HEK293T (cell line): ENCODE measurements around the gene APOL2.
"Not testable (repeated sequence)": the region's sequence is repeated elsewhere in the genome, so short reads cannot be mapped to it uniquely, and the experiment has no call there.

Experiments
- CTCF ChIA-PET: fragments of 350-600 bp; formaldehyde crosslinking; extraction: SDS; loops from one replicate; lab custom pipeline; 2021; ENCODE audit warnings: antibody characterized with exemption, inconsistent platforms; lab: Yijun Ruan, JAX
- POLR2A ChIA-PET: fragments of 350-600 bp; formaldehyde crosslinking; extraction: SDS; loops from one replicate; lab custom pipeline; 2020; ENCODE audit warnings: antibody characterized with exemption, inconsistent platforms; lab: Yijun Ruan, JAX
- DNase-seq: peaks from one replicate; pipeline ENCODE4 v3.0.0; 2012; ENCODE audit warnings: mixed read lengths; ENCODE audit errors: extremely low spot score
- ARNT ChIP-seq: fragments of 450-650 bp; IDR thresholded peaks from 2 replicates; pipeline ENCODE4 v1.6.1; 2017; ENCODE audit warnings: mild to moderate bottlenecking
- BHLHE40 ChIP-seq: fragments of 450-650 bp; IDR thresholded peaks from 2 replicates; pipeline ENCODE4 v1.6.1; 2016; ENCODE audit warnings: mild to moderate bottlenecking, moderate library complexity, borderline replicate concordance
- CTBP1 ChIP-seq: fragments of 450-650 bp; IDR thresholded peaks from 2 replicates; pipeline ENCODE4 v1.6.1; 2016; ENCODE audit warnings: borderline replicate concordance
- ELF4 ChIP-seq: fragments of 450-650 bp; IDR thresholded peaks from 2 replicates; pipeline ENCODE4 v1.6.1; 2017; ENCODE audit warnings: antibody characterized with exemption
- FOXA1 ChIP-seq: fragments of 450-650 bp; IDR thresholded peaks from 2 replicates; pipeline ENCODE4 v1.6.1; 2016; ENCODE audit warnings: mild to moderate bottlenecking
- FOXK2 ChIP-seq: fragments of 450-650 bp; IDR thresholded peaks from 2 replicates; pipeline ENCODE4 v1.6.1; 2016; ENCODE audit warnings: mild to moderate bottlenecking
- FOXM1 ChIP-seq: fragments of 450-650 bp; IDR thresholded peaks from 2 replicates; pipeline ENCODE4 v1.6.1; 2017; ENCODE audit warnings: mild to moderate bottlenecking, borderline replicate concordance
- HDGF ChIP-seq: fragments of 450-650 bp; IDR thresholded peaks from 2 replicates; pipeline ENCODE4 v1.6.1; 2017; ENCODE audit warnings: antibody characterized with exemption, borderline replicate concordance
- L3MBTL2 ChIP-seq: fragments of 450-650 bp; conservative IDR thresholded peaks from 2 replicates; pipeline ENCODE4 v1.6.1; 2016; ENCODE audit warnings: mild to moderate bottlenecking
- LEF1 ChIP-seq: fragments of 450-650 bp; IDR thresholded peaks from 2 replicates; pipeline ENCODE4 v1.6.1; 2017; ENCODE audit warnings: mild to moderate bottlenecking, borderline replicate concordance
- NFRKB ChIP-seq: fragments of 450-650 bp; IDR thresholded peaks from 2 replicates; pipeline ENCODE4 v1.6.1; 2016; ENCODE audit warnings: mild to moderate bottlenecking, moderate library complexity
- PKNOX1 ChIP-seq: fragments of 450-650 bp; IDR thresholded peaks from 2 replicates; pipeline ENCODE4 v1.6.1; 2016
- SP1 ChIP-seq: fragments of 450-650 bp; IDR thresholded peaks from 2 replicates; pipeline ENCODE4 v1.6.1; 2017
- SUZ12 ChIP-seq: fragments of 450-650 bp; IDR thresholded peaks from 2 replicates; pipeline ENCODE4 v1.6.1; 2016; ENCODE audit warnings: mild to moderate bottlenecking
- TARDBP ChIP-seq: fragments of 450-650 bp; IDR thresholded peaks from 2 replicates; pipeline ENCODE4 v1.6.1; 2016
- ZNF384 ChIP-seq: fragments of 450-650 bp; IDR thresholded peaks from 2 replicates; pipeline ENCODE4 v1.6.1; 2016

APOL2 gene

GRCh38 chr22:36259615-36260300, 20.4 kb upstream of the APOL2 start:
- POLR2A ChIA-PET: interaction anchor here (2.0 kb wide), 1 partner anchor 20 kb away, joined by 12 read pairs; the partner anchor contains the start of gene APOL2
- CTCF ChIA-PET: interaction anchor here (1.3 kb wide), 1 partner anchor 79 kb away, joined by 3 read pairs; no protein-coding TSS in a partner anchor
- no peak for DNase-seq
- TF ChIP-seq LEF1 (no peak), SUZ12 (no peak), PKNOX1 (no peak), BHLHE40 (no peak), L3MBTL2 (no peak), ELF4 (no peak), TARDBP (no peak), FOXM1 (no peak), ARNT (no peak), NFRKB (no peak), CTBP1 (no peak), ZNF384 (no peak), SP1 (no peak), FOXK2 (no peak)

GRCh38 chr22:36258701-36259614, 19.6 kb upstream of the APOL2 start:
- CTCF ChIA-PET: interaction anchor here (1.3 kb wide), 1 partner anchor 79 kb away, joined by 3 read pairs; no protein-coding TSS in a partner anchor
- DNase-seq: no peak
- no peak for TF ChIP-seq HDGF
- POLR2A ChIA-PET: interaction anchor here (2.0 kb wide), 1 partner anchor 20 kb away, joined by 12 read pairs; the partner anchor contains the start of gene APOL2

GRCh38 chr22:36257948-36258670, 18.8 kb upstream of the APOL2 start:
- TF ChIP-seq BHLHE40: no peak
- no peak for TF ChIP-seq LEF1
- TF ChIP-seq TARDBP: no peak
- TF ChIP-seq ELF4: no peak
- no peak for TF ChIP-seq ARNT
- TF ChIP-seq NFRKB: no peak
- no peak for TF ChIP-seq FOXA1
- no peak for TF ChIP-seq SUZ12
- no peak for TF ChIP-seq CTBP1
- ChIA-PET POLR2A (interaction anchor here (2.0 kb wide), 1 partner anchor 19 kb away, joined by 12 read pairs; the partner anchor contains the start of gene APOL2), CTCF (no interaction called here)
- DNase-seq: no peak

- POLR2A ChIA-PET: no interaction called here
- no peak for TF ChIP-seq FOXA1
- no peak for TF ChIP-seq FOXM1
- TF ChIP-seq CTBP1: no peak
- TF ChIP-seq SUZ12: no peak
- no peak for TF ChIP-seq LEF1
- no peak for TF ChIP-seq ARNT
- TF ChIP-seq TARDBP: no peak
- no peak for DNase-seq
- CTCF ChIA-PET: no interaction called here
These were observed 18.0 kb upstream of the APOL2 start for GRCh38 chr22:36257308-36257707.

- CTCF ChIA-PET: no interaction called here
- TF ChIP-seq FOXK2 (no peak), L3MBTL2 (no peak), LEF1 (no peak), TARDBP (no peak), BHLHE40 (no peak), FOXA1 (no peak), ELF4 (no peak), SP1 (no peak), HDGF (no peak), ARNT (no peak), ZNF384 (no peak), CTBP1 (no peak), SUZ12 (no peak), PKNOX1 (no peak), FOXM1 (no peak)
- no peak for DNase-seq
- POLR2A ChIA-PET: interaction anchor here (1.0 kb wide), 1 partner anchor 17 kb away, joined by 3 read pairs; the partner anchor contains the start of gene APOL2
These were observed 17.2 kb upstream of the APOL2 start for GRCh38 chr22:36256478-36256877.

GRCh38 chr22:36255572-36255971, 16.2 kb upstream of the APOL2 start:
- POLR2A ChIA-PET: interaction anchor here (1.0 kb wide), 1 partner anchor 16 kb away, joined by 3 read pairs; the partner anchor contains the start of gene APOL2
- CTCF ChIA-PET, DNase-seq: not testable (repeated sequence)
